RWPE1 (cell line): ENCODE measurements around the gene UBE2QL1.
A peak's percentile ranks its signal among the peaks of the same experiment; 100 is the strongest.

Source experiments
- CTCF ChIA-PET: fragments of 350-600 bp; sonication (Branson Sonifier 250); formaldehyde crosslinking; extraction: SDS; loops from one replicate; lab custom pipeline; 2021; lab: Yijun Ruan, JAX
- POLR2A ChIA-PET: fragments of 400-600 bp; formaldehyde crosslinking; extraction: SDS; loops from one replicate; lab custom pipeline; 2020; ENCODE audit warnings: antibody characterized with exemption; ENCODE audit not compliant: low non-redundant PET; lab: Yijun Ruan, JAX
- DNase-seq: peaks from one replicate; pipeline ENCODE4 v3.0.0; 2012; ENCODE audit warnings: low spot score
- H3K27ac ChIP-seq: fragments of 450-650 bp; 2 replicates; pipeline ENCODE4 v1.5.1; 2017
- TF ChIP-seq, protein P1 (sequence below): fragments of 450-650 bp; conservative IDR thresholded peaks from 2 replicates; pipeline ENCODE4 v1.5.1; 2017; ENCODE audit warnings: low read depth, mild to moderate bottlenecking

The UBE2QL1 gene

DNA sequence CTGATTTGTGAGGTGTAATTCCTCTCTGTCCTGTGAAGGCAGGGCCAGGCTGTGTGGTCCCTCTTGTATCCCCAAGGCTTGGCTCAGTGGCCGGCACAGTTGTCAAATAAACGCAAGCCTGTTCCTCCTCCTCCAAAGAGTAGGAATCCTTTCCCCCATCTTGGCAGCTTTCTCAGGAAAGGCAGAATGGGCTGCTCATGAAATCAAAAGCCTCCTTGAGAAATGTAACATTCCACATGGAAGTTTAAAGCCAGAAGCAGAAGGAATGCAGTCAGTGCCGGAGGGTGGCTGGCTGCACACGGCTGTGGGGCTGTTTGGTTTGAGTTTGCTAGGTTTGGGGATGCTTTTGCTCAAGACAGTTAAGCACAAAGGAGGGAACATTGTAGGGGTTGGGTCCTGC is 35.8 kb upstream of the UBE2QL1 start:
- H3K27ac ChIP-seq: no peak overlapping the region
- CTCF ChIA-PET: no interaction called here
- TF ChIP-seq, protein P1, sequence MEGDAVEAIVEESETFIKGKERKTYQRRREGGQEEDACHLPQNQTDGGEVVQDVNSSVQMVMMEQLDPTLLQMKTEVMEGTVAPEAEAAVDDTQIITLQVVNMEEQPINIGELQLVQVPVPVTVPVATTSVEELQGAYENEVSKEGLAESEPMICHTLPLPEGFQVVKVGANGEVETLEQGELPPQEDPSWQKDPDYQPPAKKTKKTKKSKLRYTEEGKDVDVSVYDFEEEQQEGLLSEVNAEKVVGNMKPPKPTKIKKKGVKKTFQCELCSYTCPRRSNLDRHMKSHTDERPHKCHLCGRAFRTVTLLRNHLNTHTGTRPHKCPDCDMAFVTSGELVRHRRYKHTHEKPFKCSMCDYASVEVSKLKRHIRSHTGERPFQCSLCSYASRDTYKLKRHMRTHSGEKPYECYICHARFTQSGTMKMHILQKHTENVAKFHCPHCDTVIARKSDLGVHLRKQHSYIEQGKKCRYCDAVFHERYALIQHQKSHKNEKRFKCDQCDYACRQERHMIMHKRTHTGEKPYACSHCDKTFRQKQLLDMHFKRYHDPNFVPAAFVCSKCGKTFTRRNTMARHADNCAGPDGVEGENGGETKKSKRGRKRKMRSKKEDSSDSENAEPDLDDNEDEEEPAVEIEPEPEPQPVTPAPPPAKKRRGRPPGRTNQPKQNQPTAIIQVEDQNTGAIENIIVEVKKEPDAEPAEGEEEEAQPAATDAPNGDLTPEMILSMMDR: no peak
- POLR2A ChIA-PET: no interaction called here
- DNase-seq: no peak

DNA sequence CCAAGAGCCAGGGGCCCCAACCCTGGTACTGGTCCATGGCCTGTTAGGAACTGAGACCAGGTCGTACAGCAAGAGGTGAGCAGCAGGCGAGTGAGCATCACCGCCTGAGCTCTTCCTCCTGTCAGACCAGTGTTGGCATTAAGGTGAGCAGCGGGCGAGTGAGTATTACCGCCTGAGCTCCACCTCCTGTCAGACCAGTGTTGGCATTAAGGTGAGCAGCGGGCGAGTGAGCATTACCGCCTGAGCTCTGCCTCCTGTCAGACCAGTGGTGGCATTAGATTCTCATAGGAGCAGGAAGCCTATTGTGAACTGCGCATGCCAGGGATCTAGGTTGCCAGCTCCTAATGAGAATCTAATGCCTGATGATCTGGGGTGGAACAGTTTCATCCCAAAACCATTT is 31.0 kb upstream of the UBE2QL1 start:
- DNase-seq: no peak
- ChIA-PET CTCF (no interaction called here), POLR2A (no interaction called here)
- H3K27ac ChIP-seq: no peak overlapping the region
- TF ChIP-seq, protein P1: no peak

DNA sequence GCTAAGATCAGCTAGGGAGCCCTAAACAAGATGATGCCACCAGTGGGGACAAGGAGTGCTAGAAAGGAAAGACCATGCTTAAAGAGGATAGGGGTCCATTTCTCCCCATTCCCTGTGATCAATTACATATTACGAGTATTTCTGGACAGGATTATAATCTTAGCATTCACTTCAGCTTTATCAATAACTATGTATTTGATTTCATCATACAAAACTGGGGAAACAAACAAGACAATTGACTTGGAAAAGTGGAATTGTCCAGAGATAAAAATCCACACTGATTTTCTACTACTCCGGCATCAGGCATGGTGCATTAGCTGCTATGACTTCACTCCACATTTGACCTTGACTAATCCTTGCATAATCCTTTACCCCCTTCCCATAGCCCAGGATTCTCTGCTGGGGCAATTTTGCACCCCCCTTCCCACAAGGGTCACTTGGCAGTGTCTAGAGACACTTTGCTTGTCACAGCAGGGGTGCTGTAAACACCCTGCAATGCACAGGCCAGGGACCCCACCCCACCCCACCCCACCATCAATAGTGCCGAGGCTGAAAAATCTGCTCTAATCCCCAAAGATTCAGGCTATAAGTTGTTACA is 29.9 kb upstream of the UBE2QL1 start:
- CTCF ChIA-PET: no interaction called here
- POLR2A ChIA-PET: no interaction called here
- TF ChIP-seq, protein P1: no peak
- no peak for DNase-seq
- no peak overlapping the region for H3K27ac ChIP-seq

DNA sequence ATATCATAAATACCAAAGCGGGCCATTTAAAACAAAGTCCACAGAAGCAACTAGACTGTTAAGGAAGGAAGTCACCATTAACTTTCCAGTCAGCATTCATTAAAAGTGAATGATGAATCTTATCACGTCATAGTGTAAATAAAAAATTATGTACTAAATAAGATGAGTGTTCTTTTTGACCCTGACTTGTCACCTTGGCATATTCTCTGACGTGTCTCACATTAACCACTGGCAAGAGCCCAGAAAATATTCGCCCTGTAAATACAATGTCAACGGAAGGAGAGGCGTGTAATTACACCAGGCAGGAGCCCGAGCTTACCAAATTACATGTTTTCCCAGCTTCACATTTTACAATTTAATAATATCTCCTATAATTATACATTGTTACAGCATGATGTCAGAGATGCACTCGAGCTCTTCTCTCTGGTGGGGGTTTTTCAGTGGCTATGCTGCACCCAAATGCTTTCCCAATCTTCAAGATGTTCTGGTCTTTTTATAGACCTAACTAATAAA is 29.3 kb upstream of the UBE2QL1 start:
- no peak overlapping the region for H3K27ac ChIP-seq
- ChIA-PET CTCF (no interaction called here), POLR2A (no interaction called here)
- TF ChIP-seq, protein P1: no peak
- peak; percentile 50 for DNase-seq

DNA sequence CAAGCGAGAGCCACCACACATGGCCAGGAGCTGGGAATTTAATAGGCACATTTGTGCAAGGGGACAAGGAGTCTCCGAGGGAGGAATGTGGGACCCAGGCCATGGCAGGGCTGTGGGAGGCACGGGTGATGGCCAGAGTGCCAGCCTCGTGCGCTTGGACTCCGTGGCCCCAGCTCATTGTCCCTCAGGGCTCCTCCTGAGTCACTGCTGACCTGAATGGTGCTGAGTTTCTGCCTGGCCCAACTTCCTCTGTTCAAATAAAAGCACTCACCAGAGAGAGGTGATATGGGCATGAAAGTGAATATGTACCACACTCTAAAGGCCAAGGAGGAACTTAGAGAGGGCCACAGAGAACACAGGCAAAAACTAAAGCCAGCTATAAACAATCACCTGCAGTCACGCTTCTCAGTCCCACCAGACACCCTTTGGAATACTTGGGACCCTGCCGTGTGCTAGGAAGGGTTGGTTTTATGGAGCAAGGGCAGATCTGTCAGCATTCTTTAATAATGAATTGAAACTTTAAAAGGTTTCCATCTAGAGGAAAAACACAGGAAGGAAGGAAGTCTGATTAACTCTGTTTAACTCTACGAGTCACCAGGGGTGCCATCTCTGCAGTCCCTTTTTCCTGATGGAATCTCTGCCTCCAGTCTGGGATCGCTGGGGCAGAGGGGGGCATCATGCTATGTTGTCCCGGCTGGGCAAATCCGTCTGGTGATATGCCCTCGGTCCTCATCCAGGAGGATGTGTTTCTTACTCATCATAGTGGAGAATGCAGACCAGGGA is 25.1 kb upstream of the UBE2QL1 start:
- DNase-seq: no peak
- ChIA-PET CTCF (interaction anchor here (0.5 kb wide), 1 partner anchor 12 kb away, joined by 3 read pairs; no protein-coding TSS in a partner anchor), POLR2A (no interaction called here)
- TF ChIP-seq, protein P1: no peak
- no peak overlapping the region for H3K27ac ChIP-seq

DNA sequence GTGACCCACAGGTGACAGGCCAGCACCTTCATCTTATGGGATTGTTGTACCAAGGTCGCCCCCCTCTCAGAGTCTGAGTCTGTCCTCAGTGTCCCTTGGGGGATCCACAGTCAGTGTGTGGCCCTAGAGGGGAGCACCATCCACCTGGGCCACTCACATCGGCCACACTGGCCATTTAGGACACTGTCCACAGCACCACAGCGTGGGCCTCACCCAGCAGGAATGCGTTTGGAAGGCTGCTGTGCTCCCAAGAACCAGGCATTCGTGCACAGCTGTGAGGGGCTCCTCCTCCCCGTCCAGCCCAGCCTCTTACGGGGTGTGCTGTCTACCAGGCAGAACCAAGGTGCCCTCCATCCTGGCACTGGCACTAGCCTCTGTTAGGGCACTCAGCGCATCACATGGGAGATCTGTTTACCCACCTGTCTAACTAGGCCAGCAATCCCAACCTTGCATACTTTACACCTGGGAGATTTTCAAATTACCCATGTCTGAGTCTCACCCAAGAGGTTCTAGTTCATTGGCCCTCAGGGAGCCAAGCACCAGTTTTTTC is 24.5 kb upstream of the UBE2QL1 start:
- ChIA-PET POLR2A (no interaction called here), CTCF (no interaction called here)
- TF ChIP-seq, protein P1: no peak
- H3K27ac ChIP-seq: no peak overlapping the region
- DNase-seq: no peak
